Uterus (tissue), 2 donors: ENCODE data around the gene GNB1.

Experiments
- CTCF ChIP-seq, 4 experiments: fragments of 200-600 bp in 2 of 4; fragments of 450-650 bp in 2 of 4; sonication (generic) in 2 of 4; IDR thresholded peaks; one replicate each; pipeline ENCODE4 v1.5.1; 2016 to 2019; ENCODE audit warnings: antibody characterized with exemption in 4 of 4, mild to moderate bottlenecking in 2 of 4, moderate library complexity in 1 of 4
- POLR2A ChIP-seq, 2 donors: fragments of 450-650 bp; IDR thresholded peaks; one replicate each; pipeline ENCODE4 v1.6.1; 2016; ENCODE audit warnings: antibody characterized with exemption in 2 of 2, mild to moderate bottlenecking in 1 of 2, moderate library complexity in 1 of 2

- TF ChIP-seq CTCF (IDR thresholded peaks at IDR 0.05) (no peak), POLR2A (IDR thresholded peaks at IDR 0.05) (peak in 1 of 2 donors; percentile 25)
Observed at GRCh38 chr1:1778663-1779319, 112.1 kb downstream of the GNB1 start.
